DND-41 (cell line): ENCODE data around the gene SCAI.

ENCODE experiments used
- ATAC-seq: fragments of 200-7000 bp; cut with Tn5 transposase; 3 replicates; pipeline ENCODE4 v1.9.1; 2021; ENCODE audit warnings: low read depth; ENCODE audit not compliant: insufficient read depth
- DNase-seq: peaks from one replicate; pipeline ENCODE4 v3.0.0-alpha.2; 2020
- H2AFZ ChIP-seq: 2 replicates; pipeline ENCODE4 v1.6.0; 2012; ENCODE audit warnings: low read depth, low read length
- H3K27ac ChIP-seq: 2 replicates; pipeline ENCODE4 v1.5.1; 2012; ENCODE audit warnings: low read length, inconsistent platforms
- H3K27me3 ChIP-seq: fragments of 200-600 bp; sonication (generic); 2 replicates; pipeline ENCODE4 v1.6.0; 2012; ENCODE audit warnings: low read length, mild to moderate bottlenecking, inconsistent platforms; ENCODE audit not compliant: insufficient read depth, poor library complexity
- H3K36me3 ChIP-seq: 2 replicates; pipeline ENCODE4 v1.5.1; 2012; ENCODE audit warnings: low read length, inconsistent platforms; ENCODE audit not compliant: insufficient read depth
- H3K4me1 ChIP-seq: 2 replicates; pipeline ENCODE4 v1.5.1; 2012; ENCODE audit warnings: mild to moderate bottlenecking, low read length; ENCODE audit not compliant: insufficient read depth
- H3K4me2 ChIP-seq: 2 replicates; pipeline ENCODE4 v1.6.0; 2012; ENCODE audit warnings: mild to moderate bottlenecking, moderate library complexity, low read length, inconsistent platforms; ENCODE audit not compliant: insufficient read depth
- H3K4me3 ChIP-seq, 2 experiments: fragments of 200-600 bp in 1 of 2; shearing (Covaris generic) in 1 of 2; 2 replicates each; pipeline ENCODE4 v1.5.1; 2012 to 2016; ENCODE audit warnings: inconsistent platforms in 2 of 2, low read length in 2 of 2, mild to moderate bottlenecking in 2 of 2, low read depth in 1 of 2, moderate library complexity in 1 of 2
- H3K79me2 ChIP-seq: 2 replicates; pipeline ENCODE4 v1.6.0; 2012; ENCODE audit warnings: low read length, inconsistent platforms; ENCODE audit not compliant: insufficient read depth
- H3K9ac ChIP-seq: 2 replicates; pipeline ENCODE4 v1.6.0; 2012; ENCODE audit warnings: low read depth, mild to moderate bottlenecking, inconsistent platforms, low read length, moderate library complexity
- H3K9me3 ChIP-seq: 2 replicates; pipeline ENCODE4 v1.5.1; 2012; ENCODE audit warnings: low read length, moderate library complexity, mild to moderate bottlenecking, inconsistent platforms; ENCODE audit not compliant: insufficient read depth, severe bottlenecking
- H4K20me1 ChIP-seq: 2 replicates; pipeline ENCODE4 v1.6.0; 2012; ENCODE audit warnings: low read length; ENCODE audit not compliant: insufficient read depth
- CTCF ChIP-seq: IDR thresholded peaks from 2 replicates; pipeline ENCODE4 v1.5.1; 2012; ENCODE audit warnings: borderline replicate concordance, low read length, moderate library complexity, mild to moderate bottlenecking; ENCODE audit not compliant: poor library complexity, severe bottlenecking; ENCODE audit errors: extremely low read depth
- EZH2 ChIP-seq: IDR thresholded peaks from 3 replicates; pipeline ENCODE4 v1.6.1; 2012; ENCODE audit warnings: borderline replicate concordance, low read depth, mild to moderate bottlenecking, moderate library complexity, low read length, inconsistent platforms; ENCODE audit not compliant: severe bottlenecking

SCAI gene

GRCh38 chr9:125003332-125003731 lies 140.0 kb downstream of the SCAI start:
- Histone ChIP-seq H3K27me3 (no peaks in the 10 kb centered on the region), H3K9me3 (no peaks in the 10 kb centered on the region), H3K4me3 (no peak overlapping the region), H3K9ac (no peak overlapping the region), H3K4me1 (no peaks in the 10 kb centered on the region), H3K4me2 (no peak overlapping the region), H3K79me2 (no peaks in the 10 kb centered on the region), H3K27ac (no peak overlapping the region), H4K20me1 (no peaks in the 10 kb centered on the region), H3K36me3 (peaks cover 43% of the 10 kb centered on the region), H2AFZ (no peak overlapping the region)
- no peak for DNase-seq
- no peak for ATAC-seq
- no peak for TF ChIP-seq EZH2

GRCh38 chr9:124983698-124984097 lies 159.6 kb downstream of the SCAI start:
- ATAC-seq (no peak), DNase-seq (no peak)
- no peak overlapping the region for H3K27ac ChIP-seq
- no peaks in the 10 kb centered on the region for H3K79me2 ChIP-seq
- peaks cover 43% of the 10 kb centered on the region for H3K36me3 ChIP-seq
- no peak overlapping the region for H3K4me2 ChIP-seq
- H3K4me3 ChIP-seq, result no peak overlapping the region
- no peaks in the 10 kb centered on the region for H3K27me3 ChIP-seq
- no peak overlapping the region for H3K9ac ChIP-seq
- H3K4me1 ChIP-seq, result no peaks in the 10 kb centered on the region
- no peaks in the 10 kb centered on the region for H3K9me3 ChIP-seq
- no peak overlapping the region for H2AFZ ChIP-seq
- H4K20me1 ChIP-seq, result no peaks in the 10 kb centered on the region
- TF ChIP-seq CTCF (no peak), EZH2 (no peak)

- Histone ChIP-seq H3K9me3 (no peaks in the 10 kb centered on the region), H3K79me2 (no peaks in the 10 kb centered on the region), H3K4me2 (no peak overlapping the region), H3K4me3 (no peak overlapping the region), H3K27ac (no peak overlapping the region), H3K36me3 (peaks cover 49% of the 10 kb centered on the region), H3K27me3 (no peaks in the 10 kb centered on the region), H4K20me1 (no peaks in the 10 kb centered on the region), H2AFZ (no peak overlapping the region), H3K4me1 (no peaks in the 10 kb centered on the region), H3K9ac (no peak overlapping the region)
- no peak for DNase-seq
- TF ChIP-seq CTCF (no peak), EZH2 (no peak)
- ATAC-seq, result no peak
Measured at GRCh38 chr9:124980431-124980830, 162.9 kb downstream of the SCAI start.

GRCh38 chr9:124975131-124975530 lies 168.2 kb downstream of the SCAI start:
- Histone ChIP-seq H3K4me2 (no peak overlapping the region), H3K9ac (no peak overlapping the region), H3K79me2 (no peaks in the 10 kb centered on the region), H3K9me3 (no peaks in the 10 kb centered on the region), H2AFZ (no peak overlapping the region), H3K4me1 (no peaks in the 10 kb centered on the region), H3K4me3 (no peak overlapping the region), H3K27me3 (no peaks in the 10 kb centered on the region), H3K36me3 (peaks cover 54% of the 10 kb centered on the region), H4K20me1 (no peaks in the 10 kb centered on the region), H3K27ac (no peak overlapping the region)
- ATAC-seq (no peak), DNase-seq (no peak)
- TF ChIP-seq EZH2, result no peak
- no peak for TF ChIP-seq CTCF
